GM18526 (cell line): ENCODE data around the gene PLEKHD1.

ENCODE experiments used
- POLR2A ChIP-seq: IDR thresholded peaks from 3 replicates; pipeline ENCODE4 v1.6.1; 2011; ENCODE audit not compliant: insufficient read length; ENCODE audit errors: extremely low read depth

PLEKHD1 gene

DNA sequence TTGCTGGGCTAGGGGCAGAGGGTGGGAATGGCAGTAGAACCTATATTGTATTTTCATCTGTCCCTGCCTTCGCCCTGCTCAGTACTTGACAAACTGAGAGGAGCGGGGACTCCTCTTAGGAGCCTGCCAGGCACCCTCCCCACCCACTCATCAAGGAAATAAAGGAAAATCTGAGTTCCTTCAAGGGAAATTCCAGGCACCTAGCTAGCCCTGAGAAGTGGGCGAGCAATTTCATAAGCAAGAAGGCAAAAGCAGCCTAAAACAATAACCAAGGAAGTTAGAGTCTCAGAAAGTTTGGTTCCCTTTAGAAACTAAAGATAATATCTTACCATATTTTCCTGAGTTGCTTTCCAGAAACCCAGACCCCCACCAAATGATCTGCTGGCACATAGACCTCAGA is 10.6 kb upstream of the PLEKHD1 start:
- TF ChIP-seq POLR2A = no peak

DNA sequence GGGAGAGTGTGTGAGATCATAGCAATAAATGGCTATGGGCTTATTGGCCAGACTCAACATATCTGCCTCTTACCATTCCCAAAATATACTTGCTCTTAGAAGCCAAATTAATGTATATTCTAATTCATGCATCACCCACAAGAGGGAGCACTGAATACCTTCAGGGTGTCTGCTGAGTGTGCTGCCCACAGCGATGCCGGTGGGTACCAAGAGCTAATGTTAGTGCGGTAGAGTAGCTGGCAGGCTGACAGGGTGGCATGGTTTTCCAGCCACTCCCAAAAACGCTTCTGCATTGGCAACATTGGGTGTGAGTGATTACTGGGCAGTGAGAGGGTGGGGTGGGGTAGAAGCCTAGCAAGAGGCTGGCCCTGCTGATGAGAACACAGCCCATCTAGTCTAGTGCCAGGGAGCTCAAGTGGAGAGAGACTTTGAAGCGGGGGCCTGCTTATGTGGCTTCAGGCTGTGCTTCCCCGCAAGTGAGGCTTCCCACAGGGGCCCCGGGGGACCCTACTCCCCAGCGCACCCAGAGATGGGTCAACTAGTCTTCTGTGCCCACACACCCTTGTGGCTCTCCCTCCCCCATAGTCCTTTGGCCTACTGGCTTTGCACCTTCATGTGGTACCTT is 9.2 kb upstream of the PLEKHD1 start:
- no peak for TF ChIP-seq POLR2A

DNA sequence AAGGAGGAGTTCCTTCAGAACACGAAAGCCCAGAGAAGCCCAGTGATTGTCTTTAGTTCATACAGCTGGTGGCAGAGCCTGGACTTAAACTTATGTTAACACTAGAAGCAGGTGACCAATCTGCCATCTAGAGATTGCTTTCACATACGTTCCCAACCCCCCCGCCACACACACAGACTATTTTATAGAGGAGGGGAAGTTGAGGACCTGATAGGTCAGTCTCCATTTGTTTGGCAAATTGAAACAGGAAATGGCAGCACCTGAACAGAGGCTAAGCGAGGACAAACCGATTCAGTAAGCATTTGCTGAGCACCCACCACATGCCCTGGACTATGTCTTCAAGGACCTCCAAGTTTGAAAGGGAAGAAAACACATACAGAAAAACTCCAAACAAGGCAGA is 4.8 kb upstream of the PLEKHD1 start:
- no peak for TF ChIP-seq POLR2A

DNA sequence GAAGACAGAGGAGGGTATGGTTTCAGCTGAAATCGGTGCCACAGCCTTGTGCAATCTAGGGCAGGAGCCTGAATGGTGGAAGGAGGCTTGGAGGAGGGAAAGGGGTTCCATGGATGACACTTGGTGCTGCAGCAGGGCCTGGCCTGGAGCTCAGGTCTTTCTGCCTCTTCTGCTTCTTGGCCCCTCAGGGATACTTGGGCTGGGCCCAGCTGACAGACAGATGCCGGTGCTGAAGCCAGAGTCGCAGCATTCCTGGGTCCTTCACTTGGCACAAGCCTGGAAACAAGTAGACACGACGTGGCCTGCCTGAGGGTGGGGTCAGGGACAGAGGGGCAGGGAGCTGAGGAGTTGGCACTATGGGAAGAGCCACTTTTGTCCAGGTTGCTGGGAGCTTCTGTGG is 4.4 kb upstream of the PLEKHD1 start:
- TF ChIP-seq POLR2A = no peak

DNA sequence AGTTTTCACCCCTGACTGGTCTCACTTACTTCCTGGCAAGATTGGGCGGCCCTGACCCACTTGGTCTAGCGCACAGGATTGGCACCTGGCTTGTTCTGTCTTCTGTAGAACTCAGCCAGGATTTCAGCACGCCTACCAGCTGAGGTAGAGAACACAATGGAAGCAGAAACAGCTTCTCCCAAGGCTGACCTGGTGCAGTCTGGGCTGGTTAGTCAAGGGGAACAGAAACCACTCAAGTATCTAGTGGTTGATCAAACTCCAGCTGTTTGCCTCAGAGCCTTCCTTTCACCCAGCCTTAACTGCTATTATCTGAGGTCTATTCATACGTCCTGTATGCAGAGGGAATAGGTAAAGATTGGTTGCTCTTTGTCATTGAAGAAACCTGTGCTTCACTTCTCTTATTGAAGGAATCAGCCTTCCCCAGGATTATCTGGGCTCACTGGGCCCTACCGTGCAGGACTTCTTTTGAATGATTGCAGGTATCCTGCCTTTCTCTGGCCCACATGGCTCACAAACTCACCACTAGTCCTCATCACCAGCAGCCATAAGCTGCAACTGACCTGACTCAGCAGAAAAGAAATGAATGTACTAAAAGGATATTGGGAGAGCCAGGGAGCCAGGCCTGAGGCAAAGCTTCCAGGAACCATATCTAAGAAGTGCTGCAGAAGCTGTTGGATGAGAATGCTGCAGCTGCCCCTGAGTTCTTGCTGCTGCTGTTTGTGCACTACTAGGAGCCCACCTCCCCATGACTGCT is 2.5 kb upstream of the PLEKHD1 start:
- no peak for TF ChIP-seq POLR2A

DNA sequence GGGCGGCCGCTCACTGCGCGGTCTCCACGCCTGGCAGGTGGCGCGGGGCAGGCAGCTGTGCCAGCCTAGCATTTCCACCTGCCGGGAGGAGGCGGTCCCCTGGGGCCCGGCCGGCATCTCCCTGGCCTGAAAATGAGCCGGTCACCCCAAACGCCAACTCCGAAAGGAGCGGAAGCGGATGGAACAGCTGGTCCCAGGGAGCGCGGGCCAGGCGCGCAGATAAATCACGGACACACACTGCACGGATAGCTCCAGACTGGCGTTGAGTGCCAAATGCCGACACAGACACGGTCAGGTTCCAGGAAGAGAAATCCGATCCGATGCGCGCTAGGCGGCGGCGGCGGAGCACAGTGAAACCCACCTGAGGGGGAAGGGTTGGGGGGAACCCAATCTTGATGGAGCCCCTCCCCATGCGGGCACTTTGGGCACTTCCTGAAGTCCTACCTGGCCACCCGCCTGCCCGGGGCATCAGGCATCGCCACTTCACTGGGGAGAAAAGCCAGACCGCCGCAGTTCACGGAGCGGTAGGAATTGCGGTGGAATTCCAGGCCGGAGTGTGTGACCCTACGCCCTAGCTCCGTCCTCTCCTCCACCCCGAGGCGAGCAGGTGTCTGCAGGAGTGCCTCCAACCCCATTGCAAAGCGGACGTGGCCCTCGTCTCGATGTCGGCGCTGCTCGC is 624 bp upstream of the PLEKHD1 start:
- no peak for TF ChIP-seq POLR2A

DNA sequence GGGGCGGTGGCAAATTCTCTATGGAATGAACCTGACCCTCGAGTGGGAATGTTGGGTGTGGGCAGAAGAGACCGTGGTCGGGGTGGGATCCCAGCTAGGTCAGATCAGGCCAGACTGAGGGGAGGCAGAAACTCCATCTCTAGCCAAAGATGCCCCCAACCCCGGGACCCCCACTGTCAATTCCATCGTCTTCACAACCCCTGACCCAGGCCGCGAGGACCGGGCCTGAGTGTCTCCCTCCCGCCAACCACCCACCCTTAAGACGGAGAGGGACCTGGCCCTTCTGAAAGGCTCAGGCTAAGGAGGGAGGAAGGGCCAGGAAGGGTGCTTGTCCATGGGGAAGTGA is 760 bp downstream of the PLEKHD1 start:
- no peak for TF ChIP-seq POLR2A

DNA sequence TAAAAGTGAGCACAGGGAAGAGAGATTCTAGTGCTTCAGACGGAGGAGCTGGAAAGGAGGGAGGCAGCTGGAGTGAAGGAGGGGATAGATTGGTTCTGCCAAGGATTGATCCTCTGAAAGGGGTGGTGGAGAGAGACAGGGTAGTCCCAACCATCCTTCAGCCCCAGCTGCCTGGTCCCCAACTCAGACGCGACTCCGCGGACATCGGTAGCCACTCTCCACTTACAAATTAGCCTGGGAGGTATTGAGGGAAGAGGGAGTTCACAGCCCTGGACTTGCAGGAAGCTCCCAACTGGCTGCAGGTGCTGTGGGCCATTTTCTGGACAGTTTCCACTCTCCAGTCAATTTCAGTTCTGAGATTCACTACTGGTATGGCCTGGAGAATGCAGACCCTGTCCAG is 1.2 kb downstream of the PLEKHD1 start:
- no peak for TF ChIP-seq POLR2A

DNA sequence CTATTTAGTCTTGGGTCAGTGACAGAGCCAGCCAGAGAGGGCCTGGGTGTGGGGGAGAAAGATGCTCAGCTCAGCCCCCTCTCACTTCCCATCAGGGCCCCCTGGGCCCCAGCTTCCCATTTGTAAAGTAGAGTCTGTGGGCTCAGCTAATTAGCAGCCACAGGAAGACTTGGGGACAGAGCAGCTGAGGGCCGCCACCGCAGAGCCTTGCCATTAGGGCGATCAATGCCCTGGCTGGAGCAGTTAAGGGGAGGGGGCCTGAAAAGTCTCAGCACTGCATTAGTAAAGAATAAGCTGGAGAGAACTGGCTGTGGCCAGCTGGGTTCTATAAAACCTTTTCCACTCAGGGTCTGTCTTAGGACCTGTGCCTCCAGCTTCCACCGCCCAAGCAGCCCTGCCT is 2.7 kb downstream of the PLEKHD1 start:
- no peak for TF ChIP-seq POLR2A

DNA sequence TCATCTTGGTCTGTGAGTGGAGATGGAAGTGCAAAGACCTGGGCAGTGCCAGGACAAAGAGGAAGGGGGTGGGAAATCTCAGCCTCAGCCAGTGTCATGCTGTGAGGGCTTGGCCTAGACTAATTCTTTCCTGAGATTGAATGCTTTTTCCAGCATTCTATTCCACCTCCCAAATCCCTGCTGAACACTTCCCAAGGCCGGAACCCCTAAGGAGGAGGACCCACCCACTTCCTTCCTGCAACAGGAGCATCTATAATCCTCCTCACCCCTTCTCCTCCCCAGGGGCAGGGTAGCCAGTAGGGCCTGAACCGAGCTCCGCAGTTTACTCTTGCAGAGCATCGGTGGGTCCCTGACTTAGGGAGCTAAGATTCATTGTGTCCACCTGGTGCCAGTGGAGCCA is 3.2 kb downstream of the PLEKHD1 start:
- TF ChIP-seq POLR2A = no peak

DNA sequence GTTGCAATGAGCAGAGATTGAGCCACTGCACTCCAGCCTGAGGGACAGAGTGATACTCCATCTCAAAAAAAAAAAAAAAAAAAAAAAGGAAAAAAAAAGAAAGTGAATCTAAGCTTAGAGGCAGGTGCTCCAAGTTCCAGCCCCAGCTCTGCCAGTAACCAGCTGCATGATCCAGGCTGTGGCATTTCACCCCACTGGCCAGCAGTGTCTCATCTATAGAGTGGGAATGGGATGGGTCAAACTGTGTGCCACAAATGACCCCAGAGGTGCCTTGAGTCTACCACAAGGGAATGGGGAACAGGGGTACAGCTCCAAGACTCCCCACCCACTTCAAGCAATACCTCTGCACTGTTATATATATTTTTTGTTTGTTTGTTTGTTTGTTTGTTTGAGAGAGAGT is 5.0 kb downstream of the PLEKHD1 start:
- no peak for TF ChIP-seq POLR2A

DNA sequence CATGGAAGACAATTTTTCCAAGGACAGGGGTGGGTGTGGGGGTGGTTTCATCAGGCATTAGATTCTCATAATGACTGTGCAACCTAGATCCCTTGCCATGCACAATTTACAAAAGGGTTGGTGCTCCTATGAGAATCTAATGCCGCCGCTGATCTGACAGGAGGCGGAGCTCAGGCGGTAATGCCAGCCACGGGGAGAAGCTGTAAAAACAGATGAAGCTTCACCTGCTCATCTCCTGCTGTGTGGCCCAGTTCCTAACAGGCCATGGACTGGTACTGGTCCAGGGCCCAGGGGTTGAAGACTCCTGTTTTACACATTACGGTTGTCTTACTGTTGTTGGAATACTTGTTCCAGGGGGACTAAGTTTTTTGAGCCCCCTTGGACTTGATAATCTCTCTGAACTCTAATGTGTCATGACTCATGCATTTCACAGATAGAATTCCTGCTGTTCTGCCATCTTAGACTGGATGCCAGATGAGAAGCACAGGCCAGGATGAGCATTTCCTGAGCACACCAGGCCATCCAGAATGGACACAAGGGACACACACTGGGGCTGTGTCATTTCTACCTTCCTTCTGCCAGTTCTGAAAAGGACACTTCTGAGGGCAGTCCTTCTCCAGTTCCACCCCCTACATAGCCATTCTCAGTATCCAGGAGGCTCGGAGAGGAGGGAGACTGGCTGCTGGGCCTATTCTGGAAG is 5.8 kb downstream of the PLEKHD1 start:
- no peak for TF ChIP-seq POLR2A

DNA sequence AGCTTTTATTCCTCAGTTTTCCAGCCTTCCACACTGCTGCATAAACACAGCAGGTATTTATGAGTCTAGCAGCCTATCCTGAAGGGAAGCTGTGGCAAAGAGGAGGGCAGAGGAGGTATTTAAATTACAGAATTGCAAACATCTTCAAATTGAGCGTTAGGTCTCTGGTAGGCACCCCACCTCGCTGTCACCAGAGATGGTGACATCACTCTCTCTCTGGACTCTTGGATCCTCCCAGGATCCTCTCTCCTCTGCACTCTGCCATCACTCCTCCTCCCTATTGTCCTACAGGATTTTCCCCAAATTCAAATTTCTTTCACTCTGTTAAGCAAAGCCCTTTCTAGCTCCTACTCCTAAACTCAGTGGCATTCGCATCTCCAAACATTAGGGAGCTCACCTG is 6.7 kb downstream of the PLEKHD1 start:
- TF ChIP-seq POLR2A = no peak

DNA sequence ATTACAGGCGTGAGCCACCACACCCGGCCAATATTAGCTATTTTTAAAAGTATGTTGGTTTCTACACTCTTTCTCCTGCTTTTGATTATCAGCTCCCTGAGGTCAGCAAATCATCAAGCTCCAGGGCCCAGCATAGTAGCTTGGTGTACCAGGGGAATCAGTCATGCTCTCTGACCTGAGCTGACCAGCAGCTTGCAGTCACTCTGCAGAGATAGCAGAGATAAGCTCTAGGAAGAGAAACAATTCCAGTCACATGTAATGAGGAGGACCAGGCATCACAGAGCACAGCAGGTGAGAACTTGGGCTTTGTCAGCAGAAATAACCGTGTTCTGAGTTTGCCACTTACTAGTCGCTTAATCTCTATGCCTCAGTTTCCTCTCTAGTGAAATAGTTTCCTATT is 8.5 kb downstream of the PLEKHD1 start:
- no peak for TF ChIP-seq POLR2A

DNA sequence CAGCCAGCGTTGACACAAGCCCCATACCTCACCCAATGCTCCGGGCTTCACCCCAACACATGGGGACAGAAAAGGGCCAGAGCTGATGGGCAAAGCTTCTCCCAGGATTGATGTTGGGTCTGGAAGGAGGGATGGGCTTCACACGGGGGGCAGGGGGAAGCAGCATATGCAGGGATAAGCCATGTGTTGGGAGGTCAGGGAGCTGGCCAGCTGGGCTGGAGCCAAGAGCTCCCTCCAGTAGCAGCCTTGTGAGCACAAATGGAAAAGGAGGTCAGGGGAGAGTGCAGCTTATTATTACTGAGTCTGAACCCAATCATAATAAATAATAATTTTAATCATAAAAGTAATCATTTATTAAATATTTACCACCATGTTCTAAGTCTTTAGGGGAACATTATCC is 9.3 kb downstream of the PLEKHD1 start:
- TF ChIP-seq POLR2A = no peak

DNA sequence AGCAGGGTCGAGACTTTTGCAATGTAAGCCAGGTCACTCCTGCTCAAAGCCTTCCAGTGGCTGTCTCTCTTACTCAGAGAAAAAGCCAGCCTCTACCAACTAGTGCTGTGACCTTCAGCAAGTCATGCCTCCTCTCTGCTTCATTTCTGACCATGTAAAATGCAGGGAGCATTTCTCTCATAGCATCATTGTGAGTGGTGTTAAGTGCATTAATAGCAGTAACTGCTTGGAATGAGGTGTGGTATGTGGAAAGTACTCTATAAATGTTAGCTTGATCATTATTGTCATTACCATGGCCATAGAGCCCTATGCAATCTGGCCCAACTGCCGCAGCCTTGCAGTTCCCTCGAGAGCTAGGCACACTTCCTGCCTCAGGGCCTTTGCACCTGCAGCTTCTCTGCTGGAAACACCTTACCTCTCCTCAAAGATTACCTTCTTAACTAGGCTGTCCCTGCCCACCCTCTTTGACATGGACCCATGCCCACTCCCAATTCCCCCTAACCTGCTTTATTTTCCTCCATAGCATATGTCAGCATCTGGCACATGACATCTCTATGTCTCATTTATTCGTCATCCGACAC is 10.9 kb downstream of the PLEKHD1 start:
- TF ChIP-seq POLR2A = no peak
